Stimulated activated CD8-positive, alpha-beta memory T cell treated with anti-CD3 and anti-CD28 coated beads, Interleukin-12 subunit alpha, Interleukin-12 subunit beta, amount 100 ng/mL, for 4 hours (primary cell): ENCODE data around the gene FRAS1.
"Not testable (repeated sequence)": the region's sequence is repeated elsewhere in the genome, so short reads cannot be mapped to it uniquely, and the experiment has no call there.

Experiments
- DNase-seq: peaks from one replicate; pipeline ENCODE4 v3.0.0-alpha.2; 2020; ENCODE audit warnings: low read depth

The FRAS1 gene

DNA sequence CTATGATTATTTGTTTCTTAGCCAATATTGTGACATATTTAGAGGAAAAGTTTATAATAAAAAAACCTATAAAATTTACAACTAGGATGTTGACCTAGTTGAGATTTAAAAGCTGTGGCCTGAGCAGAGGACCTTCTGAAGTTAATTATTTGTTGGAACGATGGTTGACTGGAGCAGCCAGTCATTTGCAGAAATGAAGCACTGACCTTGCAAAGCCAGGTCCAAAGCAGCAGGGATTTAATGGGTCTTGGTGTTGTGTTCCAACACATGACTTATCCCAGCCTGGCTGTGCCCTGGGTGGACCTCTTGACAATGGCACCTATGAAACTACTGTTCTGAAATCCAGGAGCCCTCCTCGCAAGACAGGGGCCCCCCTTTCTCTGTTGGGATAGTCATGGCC, 235.2 kb downstream of the FRAS1 start:
- DNase-seq, result no peak

DNA sequence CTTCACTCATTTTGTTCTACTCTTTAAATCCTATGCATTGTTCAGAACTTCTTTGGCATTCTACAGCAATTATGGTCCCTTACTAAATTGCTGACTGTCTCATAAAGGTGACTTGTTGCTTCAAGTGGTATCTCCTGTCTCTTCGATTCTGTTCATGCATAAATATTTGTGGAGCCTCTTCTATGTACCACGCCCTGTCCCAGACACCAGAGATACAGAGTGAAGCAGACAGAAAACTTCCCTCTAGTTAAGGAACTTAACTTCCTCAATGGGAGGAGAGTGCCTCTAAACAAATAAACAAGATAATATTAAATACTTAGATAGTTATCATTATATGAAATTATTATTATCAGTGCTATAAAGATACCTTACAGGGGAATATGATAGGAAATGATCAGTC, 235.7 kb downstream of the FRAS1 start:
- no peak for DNase-seq

DNA sequence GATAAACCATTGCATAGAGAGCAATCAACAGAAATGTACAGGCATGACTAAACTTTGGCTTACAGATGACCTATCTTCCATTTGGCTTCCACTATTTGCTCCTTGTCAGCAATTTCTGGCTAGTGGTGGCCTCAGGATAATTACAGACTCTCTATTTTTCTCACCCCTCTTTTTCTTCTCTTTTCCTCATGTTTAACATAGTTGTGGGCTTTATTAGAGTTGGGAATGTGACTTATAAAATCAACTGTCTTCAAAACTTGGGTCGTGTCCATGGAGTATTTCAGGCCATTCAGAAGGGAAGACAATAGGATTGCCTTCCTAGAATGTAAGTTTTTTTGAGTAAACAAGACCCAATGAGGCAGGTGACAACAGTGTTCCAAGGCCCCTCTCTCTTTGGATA, 236.2 kb downstream of the FRAS1 start:
- DNase-seq, result no peak

DNA sequence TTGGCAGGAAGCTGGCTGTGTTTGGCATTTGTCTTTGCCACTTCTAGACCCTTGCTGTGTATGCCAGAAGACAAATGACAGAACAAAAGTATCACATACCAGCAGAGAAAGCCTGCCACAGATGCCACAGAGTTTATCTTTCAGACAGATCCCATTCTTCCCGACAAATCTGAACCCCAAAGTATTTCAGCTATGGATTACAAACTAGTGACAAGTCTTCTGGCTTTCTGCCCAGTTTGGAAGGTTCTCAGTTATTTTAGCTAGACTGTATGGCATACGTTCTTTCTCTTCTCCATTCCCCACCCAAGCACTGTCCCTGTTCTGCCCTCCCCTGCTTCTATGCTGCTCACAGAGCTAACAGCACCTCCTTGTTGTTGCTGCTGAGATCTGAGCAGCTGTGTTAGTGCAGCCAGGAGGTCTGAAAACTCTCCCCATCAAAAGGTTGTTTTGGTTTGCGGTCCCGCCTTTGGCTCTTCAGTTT, 236.7 kb downstream of the FRAS1 start:
- DNase-seq, result no peak

DNA sequence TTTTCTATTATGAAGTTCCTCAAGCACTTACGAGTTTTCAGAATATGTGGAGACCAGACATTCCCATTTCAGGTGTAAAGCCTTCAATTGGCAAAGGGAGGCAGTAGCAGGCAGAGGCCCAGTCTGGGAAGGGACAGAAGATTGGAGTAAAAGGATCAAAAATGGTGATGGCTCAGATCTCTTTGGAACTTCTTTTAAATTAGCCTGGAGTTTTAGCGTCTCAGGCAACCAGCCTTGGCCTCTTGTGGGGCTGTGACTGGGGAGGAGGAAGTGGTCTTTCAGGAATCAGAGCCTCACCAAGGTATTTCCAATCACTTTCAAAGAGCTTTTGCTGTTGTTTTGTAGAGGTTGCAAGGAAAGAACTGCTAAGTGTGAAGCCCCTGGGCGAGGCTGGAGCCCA, 239.1 kb downstream of the FRAS1 start:
- DNase-seq, result no peak

DNA sequence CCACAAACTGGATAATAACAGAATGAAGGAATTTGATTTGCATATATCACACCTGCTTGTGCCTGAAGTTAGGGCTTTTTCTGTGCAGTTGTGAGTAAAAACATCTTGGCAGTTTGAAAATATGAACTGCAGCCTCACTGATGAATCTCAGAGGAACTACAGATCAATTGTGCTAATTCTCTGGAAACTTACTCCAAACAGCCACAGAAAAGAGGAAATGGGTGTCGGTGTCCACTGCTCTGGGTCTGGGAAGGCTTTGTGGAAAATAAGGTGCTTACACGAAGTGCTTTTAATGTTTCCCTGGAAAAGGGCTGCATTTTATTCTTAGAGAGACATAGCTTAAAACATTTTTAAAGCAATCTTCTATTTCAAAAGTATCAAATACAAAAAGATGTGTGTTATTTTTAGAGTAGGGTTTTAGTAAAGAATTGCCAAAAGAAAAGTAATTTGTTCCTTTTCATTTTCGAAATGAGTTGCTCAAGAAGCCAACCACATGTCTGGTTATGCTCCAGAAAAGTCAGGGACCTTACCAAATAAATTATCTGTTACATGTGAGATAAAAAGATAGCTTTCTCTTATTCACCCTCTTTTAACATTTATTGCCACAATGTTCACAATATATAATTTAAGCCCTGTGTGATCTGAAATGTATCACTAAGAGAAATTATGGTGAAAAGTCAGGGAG, 240.1 kb downstream of the FRAS1 start:
- DNase-seq, result no peak

DNA sequence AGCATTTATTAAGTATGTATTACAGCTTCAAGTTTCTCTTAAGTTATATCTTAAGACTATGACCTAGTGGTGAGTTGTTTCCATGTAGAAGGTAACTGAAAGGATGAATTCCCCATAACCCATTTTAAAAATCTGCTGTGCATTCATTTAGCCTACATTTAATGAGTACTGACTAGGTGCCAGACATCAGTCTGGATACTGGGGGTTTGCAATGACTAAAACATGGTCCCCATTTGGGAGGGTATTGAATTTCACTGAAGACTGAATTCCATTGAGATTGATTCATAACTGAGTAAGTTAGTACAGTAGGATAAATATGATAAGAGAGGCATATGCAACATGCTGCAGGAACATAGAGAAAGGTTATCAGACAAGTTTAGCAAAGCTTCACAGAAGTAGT, 241.5 kb downstream of the FRAS1 start:
- no peak for DNase-seq

DNA sequence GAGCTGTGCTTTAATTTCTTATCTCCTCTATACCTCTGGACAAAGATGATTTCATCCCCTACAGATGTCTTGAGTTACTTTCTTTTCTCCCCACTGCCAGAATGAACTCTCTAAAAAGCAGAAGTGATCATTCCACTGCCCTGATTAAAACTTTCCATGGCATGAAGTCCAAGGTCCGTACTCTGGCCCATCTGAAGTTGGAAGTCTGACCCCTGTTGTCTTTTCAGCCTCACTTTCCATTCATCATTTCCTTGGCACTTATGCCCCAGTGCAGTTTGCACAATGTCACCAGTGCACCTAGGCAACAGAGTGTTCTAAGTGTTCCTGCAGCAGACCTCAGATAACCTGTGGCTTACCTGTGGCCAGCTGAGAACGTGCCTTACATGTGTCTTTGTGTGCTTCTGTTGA, 242.4 kb downstream of the FRAS1 start:
- no peak for DNase-seq

DNA sequence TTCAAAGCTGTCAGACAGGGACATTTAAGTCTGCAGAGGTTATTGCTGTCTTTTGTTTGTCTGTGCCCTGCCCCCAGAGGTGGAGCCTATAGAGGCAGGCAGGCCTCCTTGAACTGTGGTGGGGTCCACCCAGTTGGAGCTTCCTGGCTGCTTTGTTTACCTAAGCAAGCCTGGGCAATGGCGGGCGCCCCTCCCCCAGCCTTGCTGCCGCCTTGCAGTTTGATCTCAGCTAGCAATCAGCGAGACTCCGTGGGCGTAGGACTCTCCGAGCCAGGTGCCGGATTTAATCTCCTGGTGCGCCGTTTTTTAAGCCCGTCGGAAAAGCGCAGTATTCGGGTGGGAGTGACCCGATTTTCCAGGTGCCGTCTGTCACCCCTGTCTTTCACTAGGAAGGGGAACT, 250.1 kb downstream of the FRAS1 start:
- DNase-seq, result not testable (repeated sequence)

DNA sequence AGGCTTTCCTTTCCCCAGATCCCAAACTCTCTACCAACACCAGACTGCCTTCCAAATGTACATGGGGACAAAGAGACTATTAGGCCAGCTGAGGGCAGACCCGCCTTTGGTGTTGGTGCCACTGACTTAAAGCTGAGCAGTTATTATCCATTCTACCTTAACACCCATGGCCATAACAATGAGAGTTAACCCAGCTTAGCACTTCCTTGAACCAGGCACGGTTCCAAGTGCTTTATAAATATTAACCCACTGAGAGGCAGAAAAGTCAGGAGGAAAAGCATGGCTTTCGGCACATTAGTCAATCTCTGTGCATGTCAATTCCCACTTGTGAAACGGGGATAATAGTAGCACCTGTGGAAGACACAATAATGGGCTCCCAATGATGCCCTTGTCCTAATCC, 251.4 kb downstream of the FRAS1 start:
- DNase-seq, result no peak

DNA sequence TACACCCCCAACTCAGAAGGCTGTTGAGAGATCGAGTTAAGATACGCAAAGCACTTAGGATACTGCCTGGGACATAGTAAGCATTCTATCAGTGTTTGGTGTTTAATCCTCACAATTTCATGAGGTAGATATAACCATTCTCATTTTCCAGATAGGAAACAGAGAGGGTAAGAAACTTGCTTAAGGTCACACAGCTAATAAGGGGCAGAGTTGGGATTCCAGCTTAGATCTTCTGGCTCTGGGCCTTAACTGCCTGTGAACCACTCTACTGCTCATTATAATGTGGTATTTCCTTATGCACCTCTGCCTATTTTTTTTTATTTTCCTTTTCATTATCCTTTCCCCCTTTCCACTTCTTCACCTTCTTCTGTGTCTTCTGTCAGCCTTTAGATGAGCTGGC, 252.2 kb downstream of the FRAS1 start:
- DNase-seq, result no peak

DNA sequence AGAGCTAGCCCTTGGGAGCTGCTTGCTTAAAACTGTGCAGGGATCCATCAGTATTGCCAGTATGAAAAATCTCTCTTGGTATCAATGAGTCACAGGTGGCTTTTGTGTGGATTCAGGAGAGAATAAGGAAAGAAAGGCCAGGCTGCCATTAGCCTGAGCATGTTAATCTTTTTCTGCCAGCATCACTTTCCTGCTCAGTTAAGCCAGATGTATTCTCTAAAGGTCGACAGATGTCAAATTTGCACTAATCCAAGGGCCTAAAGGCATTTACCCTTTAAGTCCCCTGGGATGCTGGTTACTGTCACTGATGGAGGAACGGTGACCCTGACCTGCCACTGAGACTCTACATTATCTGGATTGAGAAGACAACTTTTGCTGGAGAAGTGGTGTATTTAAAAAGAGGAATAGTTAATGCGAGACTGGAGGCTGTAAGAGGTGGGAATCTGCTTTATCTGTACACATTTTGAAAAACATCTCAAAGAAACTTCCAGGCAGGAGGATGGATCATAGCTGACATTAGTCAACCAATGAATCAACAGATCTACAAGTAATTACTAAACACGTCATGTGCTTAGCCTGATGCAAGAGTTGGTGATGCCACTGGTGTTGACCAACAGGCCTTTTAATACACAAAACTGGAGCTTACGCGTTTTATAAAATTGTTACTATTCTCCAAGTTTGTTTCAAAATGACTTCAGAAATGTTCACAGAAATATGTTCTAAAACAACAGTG, 253.1 kb downstream of the FRAS1 start:
- no peak for DNase-seq

DNA sequence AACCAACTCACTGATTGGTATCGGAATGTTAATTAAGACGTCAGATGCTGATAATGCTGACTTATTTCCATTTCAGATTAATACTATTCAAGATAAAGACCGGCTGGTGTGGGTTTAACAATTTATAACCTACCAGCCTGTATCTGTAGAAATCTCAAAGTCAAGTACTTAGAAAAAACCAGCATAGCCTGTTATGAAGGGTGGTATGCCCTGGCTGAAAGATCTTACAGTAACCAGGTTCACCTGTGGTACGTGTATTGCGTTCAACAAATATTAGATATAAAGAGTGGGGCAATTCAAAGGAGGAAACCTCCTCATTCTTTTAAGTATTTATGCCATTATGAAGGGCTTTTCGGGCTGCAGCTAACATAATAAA, 253.6 kb downstream of the FRAS1 start:
- DNase-seq, result no peak

DNA sequence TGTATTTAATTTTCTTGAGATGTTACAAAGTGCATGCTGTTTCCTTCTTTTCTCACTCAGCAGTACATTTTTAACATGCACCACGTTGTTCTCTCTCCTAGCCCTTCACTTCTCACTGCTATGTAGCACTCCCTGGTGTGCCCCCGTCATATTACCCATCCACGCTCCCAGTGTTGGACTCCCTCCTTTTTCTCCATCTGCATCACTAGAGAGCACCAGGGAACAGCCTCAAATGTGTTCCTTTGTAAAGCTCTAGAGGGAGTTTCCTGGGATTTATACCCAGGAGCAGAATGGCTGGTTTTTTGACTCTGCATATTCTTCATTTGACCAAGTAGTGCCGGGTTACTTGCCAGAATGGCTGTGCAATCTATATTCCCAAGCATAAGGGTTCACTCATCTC, 254.2 kb downstream of the FRAS1 start:
- no peak for DNase-seq

DNA sequence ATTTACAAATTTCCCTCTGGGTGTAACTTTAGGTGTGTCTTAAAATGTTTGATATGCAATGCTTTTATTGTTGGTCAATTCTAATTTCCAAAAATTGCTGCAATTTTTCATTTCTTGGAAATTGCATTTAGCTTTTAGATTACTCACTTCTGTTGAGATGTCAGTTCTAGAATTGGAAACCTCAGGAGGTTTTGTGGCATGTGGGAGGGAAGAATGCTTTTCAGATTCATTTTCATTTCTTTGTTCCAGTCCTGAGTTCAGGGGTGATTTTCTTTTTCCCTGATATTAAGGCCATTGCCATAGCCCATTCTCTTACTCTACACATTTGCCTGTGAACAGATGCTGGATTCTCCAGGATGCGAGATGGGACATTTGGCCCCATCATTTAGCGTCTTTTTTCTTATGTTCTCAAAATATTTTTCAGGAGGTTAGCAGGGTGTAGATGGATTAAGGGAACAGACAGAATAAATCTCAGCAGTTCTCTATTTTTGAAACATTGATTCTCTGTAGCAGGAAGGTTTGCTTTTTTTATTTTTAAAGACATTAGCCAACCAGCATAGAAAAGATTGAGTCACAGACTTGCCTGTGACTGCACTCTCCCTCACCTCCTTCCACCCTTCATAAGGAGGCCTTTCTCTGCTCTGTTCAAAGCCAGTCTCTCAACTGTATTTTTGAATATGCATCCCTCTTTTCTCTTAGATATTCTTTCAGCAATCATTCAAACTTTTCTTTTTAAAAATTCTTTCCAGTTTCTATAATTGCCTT, 256.0 kb downstream of the FRAS1 start:
- DNase-seq, result no peak

DNA sequence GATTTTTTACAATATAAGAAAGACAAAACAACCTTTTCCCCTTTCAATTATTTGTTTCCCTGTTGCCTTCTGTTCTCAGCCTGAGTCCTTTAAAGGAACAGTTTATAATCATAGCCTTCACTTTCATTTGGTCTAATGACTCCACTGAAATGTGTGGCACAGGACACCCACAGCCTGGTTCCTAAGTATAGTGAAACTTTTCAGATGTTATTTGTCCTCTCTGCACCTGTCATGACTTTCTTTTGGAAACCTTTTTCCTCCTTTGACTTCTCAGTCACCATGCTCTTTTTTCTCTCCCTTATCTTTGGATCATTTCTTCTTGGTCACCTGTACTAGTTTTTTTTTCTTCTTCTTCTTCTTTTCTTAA, 256.6 kb downstream of the FRAS1 start:
- DNase-seq, result no peak

DNA sequence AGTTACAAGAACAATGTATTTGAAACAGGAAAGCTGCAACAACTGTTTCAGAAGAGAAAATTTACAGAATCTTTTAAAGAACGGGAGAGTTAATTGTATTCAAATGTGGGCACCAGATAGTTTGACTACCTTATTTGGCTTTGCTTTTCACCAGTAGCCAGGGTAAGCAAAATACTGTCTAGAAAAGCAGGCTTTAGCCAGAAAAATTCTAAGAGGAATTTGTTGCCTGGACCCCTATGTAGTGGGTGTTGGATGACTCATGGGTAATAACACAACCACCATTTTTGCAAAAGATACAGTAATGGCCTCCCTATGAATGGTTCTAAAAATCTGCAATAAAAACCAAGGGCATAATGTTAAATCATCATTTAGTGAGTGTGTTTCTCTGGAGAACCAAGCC, 261.0 kb downstream of the FRAS1 start:
- DNase-seq, result no peak

DNA sequence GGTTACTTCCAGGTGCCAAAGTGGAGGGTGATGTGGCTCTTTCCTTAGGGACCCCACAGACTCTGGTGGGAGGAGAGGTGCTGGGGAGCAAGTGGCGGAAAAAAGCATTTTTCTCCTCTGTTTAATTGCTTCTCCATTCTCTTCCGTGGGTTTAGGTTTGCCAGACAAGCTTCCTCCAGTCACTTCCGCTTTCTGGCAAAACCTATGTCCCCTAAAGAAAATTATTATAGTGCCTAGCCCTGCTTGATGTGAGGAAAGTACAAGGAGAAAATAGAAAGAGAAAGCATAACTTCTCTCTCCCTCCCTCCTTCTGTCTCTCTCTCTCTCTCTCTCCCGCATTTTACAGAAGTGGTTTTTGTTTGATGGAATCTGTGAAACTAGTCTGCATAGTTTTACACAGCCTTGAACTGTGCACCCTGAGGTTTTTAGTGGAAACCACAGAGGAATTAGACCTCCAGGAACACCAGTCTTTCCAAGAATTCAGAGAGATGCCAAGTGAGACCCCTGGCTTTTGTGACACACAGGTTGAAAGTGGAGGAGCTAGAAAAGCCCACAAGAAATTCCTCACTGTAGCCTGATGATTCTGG, 263.3 kb downstream of the FRAS1 start:
- no peak for DNase-seq

DNA sequence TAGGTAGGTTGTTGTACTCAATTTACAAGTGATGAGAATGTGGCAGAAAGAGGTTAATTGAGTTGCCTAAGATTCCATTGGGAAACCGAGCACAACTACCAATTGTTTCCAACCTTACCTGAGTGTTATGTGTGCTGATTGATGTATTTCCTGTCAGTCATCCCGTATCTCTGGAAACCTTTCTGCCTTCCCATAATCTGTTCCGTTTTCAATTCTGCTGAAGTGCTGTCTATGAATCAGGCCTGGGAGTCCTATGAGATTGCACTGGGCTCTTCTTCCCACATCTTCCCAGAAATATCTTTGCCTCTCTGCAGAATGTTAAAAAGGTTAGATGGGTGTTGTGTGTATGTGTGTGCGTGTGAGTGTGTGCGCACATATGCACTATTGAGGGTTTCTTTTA, 264.9 kb downstream of the FRAS1 start:
- no peak for DNase-seq

DNA sequence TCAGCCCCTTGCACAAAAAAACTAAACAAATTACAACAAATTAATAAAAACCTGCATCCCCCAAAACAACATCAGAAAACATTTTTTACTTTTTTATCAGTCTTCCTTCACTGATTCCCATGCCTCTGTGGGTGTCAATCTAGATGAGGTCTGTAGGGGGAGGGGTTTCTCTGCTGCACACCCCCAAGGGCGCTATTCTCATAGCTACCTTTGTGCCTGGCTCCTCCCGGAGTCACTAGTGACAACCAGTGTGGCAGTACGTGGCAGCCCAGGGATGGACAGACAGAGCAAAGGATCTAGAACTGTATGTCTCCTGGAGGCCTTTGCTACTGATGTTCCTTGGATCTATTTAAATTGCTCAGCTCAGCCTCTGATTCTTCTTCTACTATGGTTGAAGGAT, 266.3 kb downstream of the FRAS1 start:
- DNase-seq, result no peak

DNA sequence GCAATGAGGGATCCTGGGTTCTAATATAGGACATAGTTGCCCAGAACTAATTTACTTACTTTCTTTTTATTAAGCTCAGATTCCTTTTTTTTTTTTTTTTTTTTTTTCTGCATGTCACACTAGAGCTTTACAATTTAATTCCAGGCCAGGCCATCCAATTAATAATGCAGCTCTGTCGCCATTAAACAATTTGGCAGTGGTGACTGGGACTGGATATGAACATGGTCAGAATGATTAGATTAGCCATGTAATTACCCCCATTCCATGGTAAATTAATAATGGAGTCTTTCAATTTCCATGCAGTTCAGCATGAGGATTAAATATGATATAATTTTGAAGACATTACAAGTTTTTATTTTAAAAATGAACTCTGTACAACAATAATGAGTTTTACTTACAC, 267.5 kb downstream of the FRAS1 start:
- DNase-seq, result no peak

DNA sequence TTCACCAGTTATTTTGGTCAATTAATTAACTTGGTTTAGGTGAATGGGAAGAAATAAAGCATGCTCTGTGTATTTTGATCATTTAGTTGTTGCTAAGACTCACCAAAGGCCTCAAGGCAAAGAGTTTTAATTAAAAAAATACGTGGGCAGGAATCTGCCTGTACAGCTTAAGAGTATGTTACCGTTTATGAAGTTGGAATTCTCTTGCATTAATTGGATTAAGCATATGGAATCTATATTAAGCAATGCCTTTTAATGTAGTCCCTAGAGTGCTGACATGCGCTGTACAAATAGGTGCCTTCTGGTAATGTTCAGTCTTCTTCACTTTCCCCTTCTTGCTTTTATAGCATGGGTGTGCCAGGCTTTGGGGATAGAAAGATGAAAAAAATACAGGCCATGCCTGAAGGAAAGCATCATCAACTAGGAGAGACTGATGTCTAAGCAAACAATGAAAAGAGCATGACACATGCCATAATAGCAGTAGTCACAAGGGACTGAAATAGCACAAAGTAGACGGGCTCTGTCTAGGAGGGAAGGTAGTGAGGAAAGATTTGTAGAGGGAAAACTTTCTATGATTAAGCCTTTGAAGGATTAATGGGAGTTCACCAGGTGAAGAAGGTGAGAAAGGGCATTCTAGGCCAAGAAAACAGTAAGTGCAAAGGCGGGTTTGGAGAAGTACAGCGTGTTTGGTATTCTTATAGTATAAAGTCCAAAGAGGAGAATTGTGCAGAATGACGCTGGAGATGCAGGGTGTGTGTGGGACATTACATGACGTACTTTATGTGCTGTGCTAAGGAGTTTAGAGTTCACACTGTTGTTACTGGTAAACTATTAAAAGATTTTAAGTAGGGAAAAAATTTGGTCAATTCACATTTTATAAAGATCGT, 268.4 kb downstream of the FRAS1 start:
- DNase-seq, result no peak
